ENCODE measurements around the gene DGKH.

GRCh38 chr13:42055500-42056085 lies 7.1 kb downstream of the DGKH start:
- TF ChIP-seq POLR2AphosphoS5 (IDR thresholded peaks at IDR 0.05) (no peak), POLR2A (IDR thresholded peaks at IDR 0.05) (no peak), CTCF (IDR thresholded peaks at IDR 0.05) (no peak)
